ENCODE measurements around the gene E2F4.

E2F4 gene

GRCh38 chr16:67191995-67192681, at the start of gene E2F4:
E2F4 (plus strand) TSS chr16:67192155; CDS start chr16:67192228, 73 bp downstream.
- H3K4me3 ChIP-seq (ENCODE audit: low read depth, low read length): peak within 1 kb of the TSS; percentile 100

GRCh38 chr16:67142342-67142741, 49.6 kb upstream of the E2F4 start:
- H3K4me3 ChIP-seq (ENCODE audit: low read depth, low read length): no peak overlapping the region

GRCh38 chr16:67144943-67145342, 47.0 kb upstream of the E2F4 start:
- no peak overlapping the region for H3K4me3 ChIP-seq (ENCODE audit: low read depth, low read length)

GRCh38 chr16:67145746-67146145, 46.2 kb upstream of the E2F4 start:
- no peak overlapping the region for H3K4me3 ChIP-seq (ENCODE audit: low read depth, low read length)

- H3K4me3 ChIP-seq (ENCODE audit: low read depth, low read length): no peak overlapping the region
Observed at GRCh38 chr16:67146523-67147357, 45.2 kb upstream of the E2F4 start.

- H3K4me3 ChIP-seq (ENCODE audit: low read depth, low read length): no peak overlapping the region
Observed at GRCh38 chr16:67147437-67148140, 44.4 kb upstream of the E2F4 start.

GRCh38 chr16:67148221-67148620, 43.7 kb upstream of the E2F4 start:
- no peak overlapping the region for H3K4me3 ChIP-seq (ENCODE audit: low read depth, low read length)

GRCh38 chr16:67148656-67149275, 43.2 kb upstream of the E2F4 start:
- no peak overlapping the region for H3K4me3 ChIP-seq (ENCODE audit: low read depth, low read length)

- H3K4me3 ChIP-seq (ENCODE audit: low read depth, low read length): peak overlapping the region; percentile 54
Observed at GRCh38 chr16:67149276-67150046, 42.5 kb upstream of the E2F4 start.

- peak overlapping the region; percentile 54 for H3K4me3 ChIP-seq (ENCODE audit: low read depth, low read length)
Observed at GRCh38 chr16:67150047-67150832, 41.7 kb upstream of the E2F4 start.

GRCh38 chr16:67150833-67151396, 41.0 kb upstream of the E2F4 start, which contains the start of gene B3GNT9:
B3GNT9 (minus strand) TSS chr16:67150998; CDS start chr16:67150485, 513 bp downstream.
- H3K4me3 ChIP-seq (ENCODE audit: low read depth, low read length): peak within 1 kb of the TSS; percentile 54

- H3K4me3 ChIP-seq (ENCODE audit: low read depth, low read length): no peak overlapping the region
Observed at GRCh38 chr16:67151431-67152097, 40.4 kb upstream of the E2F4 start.

GRCh38 chr16:67154578-67155294, 37.2 kb upstream of the E2F4 start:
- no peak overlapping the region for H3K4me3 ChIP-seq (ENCODE audit: low read depth, low read length)

GRCh38 chr16:67155295-67156142, 36.4 kb upstream of the E2F4 start:
- H3K4me3 ChIP-seq (ENCODE audit: low read depth, low read length): no peak overlapping the region

- no peak overlapping the region for H3K4me3 ChIP-seq (ENCODE audit: low read depth, low read length)
Observed at GRCh38 chr16:67156143-67156844, 35.7 kb upstream of the E2F4 start.

- H3K4me3 ChIP-seq (ENCODE audit: low read depth, low read length): no peak overlapping the region
Observed at GRCh38 chr16:67157106-67157748, 34.7 kb upstream of the E2F4 start.

All from iPS-11a (cell line).